Measurements from ENCODE around the gene AP1S1. TPM values are rescaled to one million over a fixed set of nuclear protein-coding genes. Genes with fewer than 3 reads are reported as not detected.

The AP1S1 gene
- total and polyA plus RNA-seq, 2 donors (not counting 1 experiment from before 2014, with no cell fraction given) = 10.3 to 16.3 TPM

GRCh38 chr7:101163279-101164070 is 9.2 kb downstream of the AP1S1 start:
- intact Hi-C loops (cut with micrococcal nuclease) = no loop called here
- Histone ChIP-seq H3K27me3 (replicated peaks in 1 of 4; ENCODE audit: control extremely low read depth in 1 of 4, control insufficient read depth in 3 of 4, insufficient read depth in 4 of 4, low read length in 3 of 4) (peaks cover 0 to 61% (median 38%) of the 10 kb centered on the region in 4 experiments), H3K9me3 (ENCODE audit: control extremely low read depth in 1 of 3, control insufficient read depth in 2 of 3, insufficient read depth in 1 of 3, low read length in 2 of 3) (peaks cover 0 to 25% (median 3%) of the 10 kb centered on the region in 3 donors), H3K4me2 (replicated peaks; ENCODE audit: low read depth, low read length, poor library complexity, severe bottlenecking) (peak overlapping the region; percentile 99), H3K4me3 (ENCODE audit: control extremely low read depth in 1 of 5, extremely low read depth in 1 of 5, insufficient read depth in 1 of 5, low read depth in 2 of 5, low read length in 4 of 5) (peak overlapping the region; percentile 30 to 64 (median 50)), H3K36me3 (replicated peaks in 1 of 2; ENCODE audit: control extremely low read depth in 1 of 2, control insufficient read depth in 1 of 2, extremely low read depth in 1 of 2, insufficient read depth in 2 of 2, low read length in 1 of 2) (peaks cover 0 to 3% of the 10 kb centered on the region in 2 experiments), H3K27ac (ENCODE audit: low read length in 2 of 2) (no peak overlapping the region), H3K9ac (ENCODE audit: low read length) (peak overlapping the region; percentile 67), H2AFZ (ENCODE audit: insufficient read depth, low read depth, low read length, poor library complexity, severe bottlenecking) (peak overlapping the region; percentile 80), H4K20me1 (ENCODE audit: control insufficient read depth, insufficient read depth, low read length, poor library complexity, severe bottlenecking) (peaks cover 26% of the 10 kb centered on the region), H3K79me2 (ENCODE audit: control insufficient read depth, insufficient read depth, low read length) (no peaks in the 10 kb centered on the region), H3K4me1 (ENCODE audit: control insufficient read depth in 2 of 2, insufficient read depth in 2 of 2, low read length in 2 of 2) (peaks cover 44 to 53% of the 10 kb centered on the region in 2 donors)
- under 1% methylated on average over 72 of the region's 92 CpGs for WGBS (ENCODE audit: insufficient coverage)
- H3K4me3 Mint-ChIP-seq = peak overlapping the region; percentile 82
- ChIA-PET CTCF (interaction anchor here (2.3 kb wide), 1 partner anchor 20 kb away, joined by 14 read pairs; no protein-coding TSS in a partner anchor), POLR2A (interaction anchor here (0.6 kb wide), 1 partner anchor 203 kb away, joined by 7 read pairs; no protein-coding TSS in a partner anchor)
- H3K4me1 Mint-ChIP-seq = peaks cover 30% of the 10 kb centered on the region
- DNase-seq = peak; percentile 58
- TF ChIP-seq EZH2 (IDR thresholded peaks at IDR 0.05; ENCODE audit: borderline replicate concordance, insufficient read depth, low read depth, low read length, poor library complexity, severe bottlenecking) (peak; percentile 89), CTCF (IDR thresholded peaks at IDR 0.05) (no peak)
- no peaks in the 10 kb centered on the region for H3K9me3 Mint-ChIP-seq (ENCODE audit: insufficient read depth)
- H3K27me3 Mint-ChIP-seq = peaks cover 37% of the 10 kb centered on the region
- no peak overlapping the region for H3K27ac Mint-ChIP-seq
- ATAC-seq (ENCODE audit: low read depth) = no peak
